H1 (cell line): ENCODE data around the gene TMEM236. TPM values are rescaled to one million over a fixed set of nuclear protein-coding genes. Genes with fewer than 3 reads are reported as not detected.

Experiments
- CHD7 ChIP-seq: fragments of 300-600 bp; sonication (generic); IDR thresholded peaks from 2 replicates; pipeline ENCODE4 v1.7.1; 2012; ENCODE audit warnings: low read length, moderate library complexity, mild to moderate bottlenecking, inconsistent platforms; ENCODE audit not compliant: insufficient replicate concordance
- SAP30 ChIP-seq: fragments of 300-600 bp; sonication (generic); IDR thresholded peaks from 2 replicates; pipeline ENCODE4 v1.7.1; 2012; ENCODE audit warnings: low read length, moderate library complexity, mild to moderate bottlenecking, inconsistent platforms; ENCODE audit not compliant: insufficient read depth, insufficient replicate concordance
- polyA plus RNA-seq, 7 experiments: library from polyadenylated mRNA; depleted of rRNA in 3 of 7; stranded (reverse) in 5 of 7; unstranded in 2 of 7; fragments of >200 nt in 5 of 7; fragments of 200-250 nt in 2 of 7; gene quantifications; 1 replicate in 5 of 7; 2 replicates in 1 of 7; 4 replicates in 1 of 7; pipeline versions ENCODE4 v1.2.1 to v1.2.3, GENCODE V29; 2011 to 2013; ENCODE audit warnings: missing spikeins in 2 of 7, mixed read lengths in 2 of 7
- total RNA-seq: library from RNA; stranded (reverse); fragmentation: NEBNext Ultra II Directional; extraction: Animal tissue kit (Norgen Biotek cat#: 25700); gene quantifications from 2 replicates; pipeline ENCODE4 v1.2.1, GENCODE V29; 2021

The TMEM236 gene
- total and polyA plus RNA-seq, 2 of the 8 experiments (the other 6 are each of a cell fraction or from before 2014, with no cell fraction given): 0.02 to 0.07 TPM

GRCh38 chr10:17743437-17743836, 8.6 kb upstream of the TMEM236 start (continued):
- TF ChIP-seq CHD7: no peak
- TF ChIP-seq SAP30: no peak
